GM12801 (cell line): ENCODE data around the gene ADARB2.

ENCODE experiments used
- TF ChIP-seq, protein P1 (sequence below): IDR thresholded peaks from one replicate; pipeline ENCODE4 v1.5.1; 2011; ENCODE audit warnings: control low read depth; ENCODE audit not compliant: insufficient read length; ENCODE audit errors: extremely low read depth

The ADARB2 gene

DNA sequence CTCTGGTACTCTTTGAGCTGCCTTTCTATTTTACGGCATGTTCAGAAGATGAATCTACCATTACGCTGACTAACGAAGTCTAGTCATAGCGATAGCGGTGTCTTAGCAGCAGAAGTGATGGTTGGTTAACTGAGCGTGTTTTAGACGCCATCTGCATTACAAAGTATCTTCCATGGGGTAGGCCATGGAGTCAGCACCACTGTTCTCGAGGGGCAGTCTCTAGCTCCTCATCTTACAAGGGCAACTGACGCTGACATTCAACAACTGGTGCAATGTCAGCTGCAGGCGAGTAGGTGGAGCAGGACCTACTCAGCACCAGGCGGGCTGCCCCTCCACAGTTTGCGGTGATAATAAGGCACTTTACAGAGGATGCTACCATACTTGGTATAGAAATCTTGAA, 88.7 kb downstream of the ADARB2 start:
- TF ChIP-seq, protein P1, sequence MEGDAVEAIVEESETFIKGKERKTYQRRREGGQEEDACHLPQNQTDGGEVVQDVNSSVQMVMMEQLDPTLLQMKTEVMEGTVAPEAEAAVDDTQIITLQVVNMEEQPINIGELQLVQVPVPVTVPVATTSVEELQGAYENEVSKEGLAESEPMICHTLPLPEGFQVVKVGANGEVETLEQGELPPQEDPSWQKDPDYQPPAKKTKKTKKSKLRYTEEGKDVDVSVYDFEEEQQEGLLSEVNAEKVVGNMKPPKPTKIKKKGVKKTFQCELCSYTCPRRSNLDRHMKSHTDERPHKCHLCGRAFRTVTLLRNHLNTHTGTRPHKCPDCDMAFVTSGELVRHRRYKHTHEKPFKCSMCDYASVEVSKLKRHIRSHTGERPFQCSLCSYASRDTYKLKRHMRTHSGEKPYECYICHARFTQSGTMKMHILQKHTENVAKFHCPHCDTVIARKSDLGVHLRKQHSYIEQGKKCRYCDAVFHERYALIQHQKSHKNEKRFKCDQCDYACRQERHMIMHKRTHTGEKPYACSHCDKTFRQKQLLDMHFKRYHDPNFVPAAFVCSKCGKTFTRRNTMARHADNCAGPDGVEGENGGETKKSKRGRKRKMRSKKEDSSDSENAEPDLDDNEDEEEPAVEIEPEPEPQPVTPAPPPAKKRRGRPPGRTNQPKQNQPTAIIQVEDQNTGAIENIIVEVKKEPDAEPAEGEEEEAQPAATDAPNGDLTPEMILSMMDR, result no peak

DNA sequence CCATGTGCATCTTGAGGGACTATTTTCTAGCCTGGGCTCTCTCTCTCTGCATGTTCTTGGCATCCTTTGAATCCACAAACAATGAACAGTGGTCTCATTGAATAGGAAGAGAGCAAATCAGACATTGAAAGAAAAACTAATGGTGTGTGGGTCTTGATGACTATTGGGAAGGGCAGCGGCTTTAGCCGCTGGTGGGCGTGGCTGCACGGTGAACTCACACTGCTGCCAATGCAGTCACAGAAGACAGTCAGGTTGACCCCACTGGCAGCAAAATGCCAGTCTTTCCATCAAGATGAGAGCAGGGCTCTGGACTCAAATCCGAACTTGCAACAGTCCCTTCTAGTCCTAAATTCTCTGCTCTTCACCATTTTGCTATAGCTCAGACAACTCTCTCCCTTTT, 91.0 kb downstream of the ADARB2 start:
- TF ChIP-seq, protein P1, result no peak

GRCh38 chr10:1645896-1646295, 91.4 kb downstream of the ADARB2 start:
- TF ChIP-seq, protein P1, result no peak

GRCh38 chr10:1644191-1644711, 93.1 kb downstream of the ADARB2 start:
- TF ChIP-seq, protein P1, result no peak

DNA sequence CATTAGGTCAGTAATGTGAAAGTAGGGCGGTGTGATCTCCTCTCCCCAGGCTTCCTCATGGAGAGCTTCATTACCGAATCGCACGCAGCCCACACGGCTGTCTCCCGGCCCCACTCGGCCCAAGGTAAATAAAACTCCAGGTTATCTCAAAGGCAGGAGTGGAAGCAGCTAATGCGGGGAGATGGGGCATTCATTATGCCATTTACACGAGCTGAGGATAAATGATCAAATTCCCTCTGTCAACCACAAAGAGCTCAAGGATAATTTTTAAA, 93.5 kb downstream of the ADARB2 start:
- TF ChIP-seq, protein P1, result no peak

DNA sequence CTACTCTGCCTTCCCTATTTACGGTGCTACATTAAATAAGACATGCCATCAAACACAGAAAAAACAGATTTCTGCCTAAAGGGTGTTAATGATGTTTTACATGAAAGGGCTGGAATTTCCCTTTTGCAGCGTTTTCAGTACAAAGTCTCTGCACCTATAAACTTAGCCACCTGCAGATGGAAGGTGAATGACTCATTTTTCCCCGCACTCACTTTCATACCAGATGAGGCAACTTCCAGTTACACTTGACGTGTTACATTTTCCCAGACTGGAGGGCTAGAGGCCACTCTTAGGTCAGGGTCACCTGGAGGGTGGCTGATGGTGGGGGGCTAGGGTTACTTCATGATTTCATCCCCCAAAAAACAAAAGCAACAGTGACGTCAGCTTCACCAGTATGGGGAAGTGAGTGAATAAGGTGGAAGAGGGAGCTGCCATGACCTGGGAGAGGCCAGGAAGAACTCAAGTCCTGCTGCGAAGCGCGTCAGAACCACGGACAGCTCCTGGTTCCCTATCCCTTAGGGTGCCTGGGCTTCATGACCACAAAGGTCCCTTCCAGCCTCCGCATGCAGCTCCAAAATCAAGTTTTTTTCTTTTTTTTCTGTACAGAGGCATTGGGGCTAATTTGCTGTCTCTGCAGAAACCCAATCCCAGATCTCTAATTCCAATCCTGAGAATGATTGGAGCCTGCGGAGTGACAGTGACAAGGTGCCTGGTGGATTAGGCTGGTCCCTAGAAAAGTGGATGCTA, 94.0 kb downstream of the ADARB2 start:
- TF ChIP-seq, protein P1, result no peak

DNA sequence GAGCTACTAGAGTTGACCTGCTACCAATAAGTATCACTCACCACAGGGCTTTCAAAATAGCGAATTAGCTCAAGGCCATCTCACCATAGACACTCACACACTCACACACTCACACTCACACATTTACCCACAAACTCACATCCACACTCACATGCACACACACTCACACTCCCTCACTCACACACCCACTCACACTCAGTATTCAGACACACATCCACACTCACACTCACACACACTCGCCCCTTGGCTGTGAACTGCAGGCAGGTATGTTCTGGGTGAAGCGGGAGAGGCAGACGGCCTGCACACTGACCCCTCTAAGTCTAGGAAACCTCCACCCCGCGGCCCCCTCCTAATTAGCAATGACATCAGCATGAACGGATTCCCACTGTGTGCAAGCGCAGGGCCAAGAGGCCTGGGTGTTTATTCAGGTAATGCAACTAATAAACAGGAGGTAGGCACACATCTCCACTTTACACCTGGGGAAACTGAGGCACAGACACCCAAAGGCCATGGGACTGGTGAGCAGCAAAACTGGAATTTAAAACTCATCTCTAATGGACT, 94.6 kb downstream of the ADARB2 start:
- TF ChIP-seq, protein P1, result no peak
